SK-N-SH (cell line): Measurements from ENCODE around the gene TPP1.

ENCODE experiments used
- ELF1 ChIP-seq: IDR thresholded peaks from 2 replicates; pipeline ENCODE4 v1.4.0; 2012
- EP300 ChIP-seq, 2 experiments: IDR thresholded peaks; 2 replicates each; pipeline versions ENCODE4 v1.4.0 to v1.6.1; 2012; ENCODE audit warnings: borderline replicate concordance in 1 of 2, low read depth in 1 of 2, low read length in 1 of 2
- FOXJ3 ChIP-seq: sonication (generic); formaldehyde crosslinking; IDR thresholded peaks from 2 replicates; pipeline ENCODE4 v1.5.1; 2020; ENCODE audit warnings: mild to moderate bottlenecking, missing genetic modification reagents
- RAD21 ChIP-seq: IDR thresholded peaks from 2 replicates; pipeline ENCODE4 v1.6.1; 2012; ENCODE audit warnings: mild to moderate bottlenecking, low read length
- TF ChIP-seq, protein P1 (sequence below): fragments of 200-600 bp; sonication (generic); IDR thresholded peaks from 2 replicates; pipeline ENCODE4 v1.6.1; 2017; ENCODE audit warnings: antibody characterized with exemption, mild to moderate bottlenecking, moderate library complexity

DNA sequence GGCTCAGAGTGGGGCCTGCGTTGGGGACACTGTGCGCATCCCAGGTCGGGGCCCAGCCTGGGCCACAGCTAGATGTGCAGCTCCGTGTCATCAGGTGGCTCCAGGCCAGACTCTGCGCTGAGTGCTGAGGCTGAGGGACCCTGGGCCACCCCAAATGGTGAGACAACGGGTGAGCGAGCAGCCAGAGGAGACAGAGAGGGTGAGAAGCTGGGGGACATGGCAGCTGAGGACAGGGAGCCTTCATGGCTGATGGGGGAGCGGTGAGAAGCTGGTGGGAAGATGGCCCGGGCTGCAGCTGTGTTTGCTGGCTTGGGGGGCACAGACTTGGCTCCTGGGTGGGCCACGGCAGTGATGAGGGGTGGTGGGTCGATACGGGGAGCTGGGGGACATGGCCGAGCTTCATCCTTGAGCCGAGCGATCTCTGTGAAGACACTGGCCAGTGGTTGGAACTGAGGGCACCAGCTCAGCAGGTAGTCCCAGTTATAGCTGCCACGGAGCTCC lies 2.5 kb upstream of the TPP1 start:
- TF ChIP-seq ELF1 (no peak), RAD21 (no peak), EP300 (IDR thresholded peaks at IDR 0.05; ENCODE audit: borderline replicate concordance in 1 of 2, low read depth in 1 of 2, low read length in 1 of 2) (no peak), FOXJ3 (CRISPR knock-in tag) (no peak)
- TF ChIP-seq, protein P1, sequence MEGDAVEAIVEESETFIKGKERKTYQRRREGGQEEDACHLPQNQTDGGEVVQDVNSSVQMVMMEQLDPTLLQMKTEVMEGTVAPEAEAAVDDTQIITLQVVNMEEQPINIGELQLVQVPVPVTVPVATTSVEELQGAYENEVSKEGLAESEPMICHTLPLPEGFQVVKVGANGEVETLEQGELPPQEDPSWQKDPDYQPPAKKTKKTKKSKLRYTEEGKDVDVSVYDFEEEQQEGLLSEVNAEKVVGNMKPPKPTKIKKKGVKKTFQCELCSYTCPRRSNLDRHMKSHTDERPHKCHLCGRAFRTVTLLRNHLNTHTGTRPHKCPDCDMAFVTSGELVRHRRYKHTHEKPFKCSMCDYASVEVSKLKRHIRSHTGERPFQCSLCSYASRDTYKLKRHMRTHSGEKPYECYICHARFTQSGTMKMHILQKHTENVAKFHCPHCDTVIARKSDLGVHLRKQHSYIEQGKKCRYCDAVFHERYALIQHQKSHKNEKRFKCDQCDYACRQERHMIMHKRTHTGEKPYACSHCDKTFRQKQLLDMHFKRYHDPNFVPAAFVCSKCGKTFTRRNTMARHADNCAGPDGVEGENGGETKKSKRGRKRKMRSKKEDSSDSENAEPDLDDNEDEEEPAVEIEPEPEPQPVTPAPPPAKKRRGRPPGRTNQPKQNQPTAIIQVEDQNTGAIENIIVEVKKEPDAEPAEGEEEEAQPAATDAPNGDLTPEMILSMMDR, result no peak
